ENCODE results near the gene BAHCC1. TPM values are rescaled to one million over a fixed set of nuclear protein-coding genes. Genes with fewer than 3 reads are reported as not detected.

BAHCC1 gene
- total RNA-seq, 1 experiment from 2014 or later = 9.6 TPM

- DNase-seq (ENCODE audit: low spot score) = no peak
- in situ Hi-C loops (cut with HindIII; ENCODE audit: low sequenced_read_pairs) = no loop called here
Measured at GRCh38 chr17:81429821-81430551, 34.7 kb downstream of the BAHCC1 start.

DNA sequence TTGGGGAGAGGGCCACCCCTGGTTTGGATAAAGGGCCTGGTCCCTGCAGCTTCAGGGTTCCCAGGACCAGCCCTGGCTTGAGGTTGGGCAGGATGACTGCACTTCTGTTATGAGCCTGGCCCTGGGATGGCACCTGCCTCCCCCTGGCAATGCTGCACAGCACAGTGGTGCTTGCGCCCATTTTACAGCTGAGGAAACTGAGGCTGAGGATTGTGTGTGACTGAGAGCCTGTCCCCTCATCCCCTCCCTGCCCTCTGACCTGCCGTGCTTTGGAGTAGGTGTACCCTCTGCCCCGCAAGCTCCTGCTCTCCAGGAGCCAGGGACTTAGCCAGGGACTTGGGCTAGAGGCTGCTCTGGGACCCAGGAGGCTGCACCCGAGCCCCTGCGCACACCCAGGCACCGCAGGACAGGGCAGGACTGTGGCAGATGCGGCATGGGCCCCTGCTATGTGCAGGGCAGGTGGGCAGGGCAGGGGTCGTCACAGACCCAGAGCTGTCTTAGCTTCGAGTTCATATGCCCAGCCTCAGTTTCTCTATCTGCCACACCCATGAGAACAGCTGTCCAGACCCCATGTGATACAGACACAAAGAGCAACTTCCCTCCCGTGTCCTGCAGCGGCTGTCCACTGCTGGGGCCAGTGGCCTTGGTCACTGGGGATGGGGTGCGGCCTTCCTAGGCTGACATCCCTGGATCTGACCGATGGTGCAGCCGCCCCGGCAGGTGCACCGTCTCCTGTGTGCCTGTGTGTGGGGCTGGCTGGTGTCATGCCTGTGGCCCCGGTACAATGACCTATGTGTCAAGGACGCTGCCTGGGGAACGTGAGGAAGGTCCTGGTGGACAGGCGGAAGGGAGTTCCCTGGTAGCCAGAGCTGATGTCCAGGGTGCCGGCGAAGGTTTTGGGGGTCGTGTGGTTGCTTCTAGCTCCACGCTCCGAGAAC is 36.6 kb downstream of the BAHCC1 start:
- in situ Hi-C loops (cut with HindIII; ENCODE audit: low sequenced_read_pairs) = no loop called here
- DNase-seq (ENCODE audit: low spot score) = no peak

DNA sequence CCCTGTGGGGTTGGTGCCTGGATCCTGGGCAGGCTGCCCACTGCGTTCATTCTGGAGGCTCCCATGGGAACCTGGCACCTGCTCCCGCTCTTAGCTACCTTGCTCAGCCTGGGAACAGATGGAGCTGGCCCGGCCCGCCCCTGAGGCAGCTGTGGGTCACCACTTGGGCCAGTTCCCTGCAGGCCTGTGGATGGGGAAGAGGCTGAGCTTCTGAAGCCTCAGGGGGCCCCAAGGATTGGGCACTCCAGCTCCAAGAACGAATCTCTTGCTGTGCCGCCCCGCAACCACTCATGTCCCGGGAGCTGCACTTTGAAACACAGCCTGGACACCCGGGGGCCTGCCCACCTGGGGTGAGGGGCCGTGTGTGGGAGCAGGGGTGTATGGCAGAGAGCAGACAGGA is 37.7 kb downstream of the BAHCC1 start:
- DNase-seq (ENCODE audit: low spot score) = peak; percentile 51
- in situ Hi-C loops (cut with HindIII; ENCODE audit: low sequenced_read_pairs) = no loop called here

DNA sequence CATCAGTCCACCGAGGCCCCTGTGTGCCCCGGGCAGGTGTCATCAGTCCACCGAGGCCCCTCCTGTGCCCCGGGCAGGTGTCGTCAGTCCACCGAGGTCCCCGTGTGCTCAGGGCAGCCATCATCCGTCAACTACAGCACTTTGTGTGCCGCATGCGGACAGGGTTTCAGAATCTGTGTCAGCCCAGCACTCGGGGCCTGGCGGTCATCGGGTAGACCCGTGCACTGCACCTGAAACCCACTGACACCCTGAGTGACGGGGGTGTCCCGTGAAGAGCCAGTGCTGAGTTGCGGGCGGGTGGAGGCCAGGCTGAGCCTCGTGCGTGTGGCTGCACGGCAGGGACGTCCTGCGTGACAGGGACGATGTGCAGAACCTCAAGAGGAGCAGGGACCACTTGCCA is 38.4 kb downstream of the BAHCC1 start:
- DNase-seq (ENCODE audit: low spot score) = no peak
- in situ Hi-C loops (cut with HindIII; ENCODE audit: low sequenced_read_pairs) = no loop called here

- in situ Hi-C loops (cut with HindIII; ENCODE audit: low sequenced_read_pairs) = no loop called here
- no peak for DNase-seq (ENCODE audit: low spot score)
Measured at GRCh38 chr17:81434072-81434471, 38.8 kb downstream of the BAHCC1 start.

- in situ Hi-C loops (cut with HindIII; ENCODE audit: low sequenced_read_pairs) = no loop called here
- no peak for DNase-seq (ENCODE audit: low spot score)
Measured at GRCh38 chr17:81434681-81435417, 39.6 kb downstream of the BAHCC1 start.

DNA sequence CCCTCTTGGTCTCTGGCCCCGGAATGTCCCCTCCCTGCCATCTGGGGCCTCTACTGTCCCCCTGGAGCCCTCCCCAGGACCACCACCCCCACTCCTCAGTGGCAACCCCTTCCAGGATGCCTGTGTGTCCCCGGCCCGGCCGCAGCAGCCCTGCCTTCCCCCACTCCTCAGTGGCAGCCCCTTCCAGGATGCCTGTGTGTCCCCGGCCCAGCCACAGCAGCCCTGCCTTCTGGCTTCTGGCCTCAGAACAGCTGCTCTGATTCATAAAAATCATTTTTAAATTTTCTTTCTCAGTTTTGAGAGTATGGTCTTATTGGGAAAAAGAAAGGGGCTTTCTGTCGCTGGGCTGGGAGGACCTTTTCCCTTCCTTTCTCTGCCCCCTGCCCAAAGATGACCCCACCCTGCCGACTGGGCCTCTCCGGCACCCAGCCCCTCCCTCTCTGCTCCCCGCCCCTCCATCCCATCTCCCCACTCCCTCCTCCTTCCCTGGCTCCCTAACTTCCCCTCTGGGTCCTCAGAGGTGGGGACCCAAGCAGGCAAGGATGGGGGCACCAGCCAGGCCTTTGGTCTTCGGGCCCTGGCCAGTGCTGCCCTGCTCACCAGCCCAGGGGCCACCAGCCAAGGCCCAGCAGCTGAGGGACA is 40.5 kb downstream of the BAHCC1 start:
- DNase-seq (ENCODE audit: low spot score) = no peak
- in situ Hi-C loops (cut with HindIII; ENCODE audit: low sequenced_read_pairs) = no loop called here

DNA sequence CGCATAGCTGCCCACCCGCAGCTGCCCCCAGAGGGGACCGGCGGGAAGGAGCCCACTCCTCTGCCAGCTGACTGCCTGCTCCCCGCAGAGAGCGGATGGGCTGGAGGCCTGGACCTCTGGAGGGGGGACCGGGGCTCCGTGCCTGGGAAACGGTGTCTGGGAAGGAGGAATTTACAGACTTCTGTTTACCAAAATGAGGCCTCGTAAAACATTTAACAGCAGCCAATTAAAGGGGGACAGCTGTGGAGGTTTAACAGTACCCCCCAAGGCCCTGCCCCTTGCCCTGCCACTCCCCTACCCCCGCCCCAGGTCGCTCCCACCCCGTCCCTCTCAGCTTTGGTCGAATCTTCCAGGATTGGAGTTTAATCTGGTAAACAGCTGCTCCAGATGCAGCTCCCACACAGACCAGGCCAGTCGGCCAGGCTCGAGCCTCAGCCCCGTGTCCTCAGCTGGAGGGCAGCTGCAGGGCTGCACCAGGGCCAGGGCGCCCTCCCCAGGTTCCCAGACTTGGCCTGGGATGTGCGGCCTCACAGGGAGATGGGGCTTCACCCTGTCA is 41.1 kb downstream of the BAHCC1 start:
- in situ Hi-C loops (cut with HindIII; ENCODE audit: low sequenced_read_pairs) = no loop called here
- DNase-seq (ENCODE audit: low spot score) = no peak

- in situ Hi-C loops (cut with HindIII; ENCODE audit: low sequenced_read_pairs) = no loop called here
- no peak for DNase-seq (ENCODE audit: low spot score)
Measured at GRCh38 chr17:81437191-81437651, 42.0 kb downstream of the BAHCC1 start.

DNA sequence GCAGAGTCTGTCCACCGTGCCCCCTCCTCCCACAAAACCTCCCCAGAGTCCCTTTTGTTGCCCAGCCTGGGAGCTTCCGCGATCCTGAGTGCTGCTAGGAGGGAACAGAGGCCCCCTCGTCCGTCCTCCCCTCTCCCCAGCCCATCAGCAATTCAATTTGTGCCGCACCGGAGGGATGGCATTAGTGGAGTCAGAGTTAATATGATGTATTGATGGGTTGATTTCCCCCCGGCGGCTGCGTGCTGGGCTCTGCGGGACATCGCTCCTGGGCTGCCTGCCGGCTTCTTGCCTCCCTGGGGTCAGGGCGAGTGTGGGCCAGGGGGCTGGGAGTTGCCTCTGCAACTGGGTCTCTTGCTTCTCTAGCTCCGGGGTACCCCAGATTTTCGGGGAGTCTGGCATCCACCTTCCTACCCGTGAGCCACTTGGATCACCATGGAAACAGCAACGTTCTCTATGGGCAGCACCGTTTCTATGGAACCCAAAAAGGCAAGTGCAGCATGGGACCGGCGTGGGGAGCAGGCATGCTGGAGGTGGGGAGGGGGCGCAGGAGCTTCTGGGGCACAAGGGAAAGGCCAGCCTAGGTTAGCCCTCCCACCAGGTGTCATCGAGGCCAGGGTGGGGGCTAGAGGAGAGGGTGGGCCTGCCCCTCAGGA is 42.9 kb downstream of the BAHCC1 start:
- in situ Hi-C loops (cut with HindIII; ENCODE audit: low sequenced_read_pairs) = no loop called here
- no peak for DNase-seq (ENCODE audit: low spot score)

GRCh38 chr17:81438688-81439087 is 43.4 kb downstream of the BAHCC1 start:
- no peak for DNase-seq (ENCODE audit: low spot score)
- in situ Hi-C loops (cut with HindIII; ENCODE audit: low sequenced_read_pairs) = no loop called here

GRCh38 chr17:81440051-81440471 is 44.8 kb downstream of the BAHCC1 start:
- in situ Hi-C loops (cut with HindIII; ENCODE audit: low sequenced_read_pairs) = no loop called here
- DNase-seq (ENCODE audit: low spot score) = no peak

GRCh38 chr17:81440511-81441244 is 45.4 kb downstream of the BAHCC1 start:
- in situ Hi-C loops (cut with HindIII; ENCODE audit: low sequenced_read_pairs) = no loop called here
- DNase-seq (ENCODE audit: low spot score) = no peak

DNA sequence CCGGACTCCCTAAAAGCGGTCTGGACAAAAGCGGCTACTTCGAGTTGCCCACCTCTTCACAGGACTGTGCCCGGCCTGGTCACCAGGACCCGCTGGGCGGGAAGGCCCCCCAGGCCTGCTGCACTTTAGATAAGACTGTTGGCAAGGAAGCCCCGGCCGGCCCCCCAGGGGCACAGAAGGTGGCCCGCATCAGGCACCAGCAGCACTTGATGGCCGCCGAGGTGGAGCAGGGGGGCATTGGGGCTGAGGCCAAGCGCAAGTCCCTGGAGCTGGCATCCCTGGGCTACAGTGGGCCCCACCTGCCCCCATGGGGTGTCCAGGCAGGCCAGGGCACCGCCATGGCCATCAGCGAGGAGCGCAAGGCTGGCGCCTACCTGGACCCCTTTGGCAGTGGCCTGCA is 47.5 kb downstream of the BAHCC1 start:
- in situ Hi-C loops (cut with HindIII; ENCODE audit: low sequenced_read_pairs) = no loop called here

GRCh38 chr17:81443269-81443668 is 48.0 kb downstream of the BAHCC1 start:
- in situ Hi-C loops (cut with HindIII; ENCODE audit: low sequenced_read_pairs) = no loop called here
- DNase-seq (ENCODE audit: low spot score) = no peak

More for the DNA sequence above, 47.5 kb downstream of the BAHCC1 start:
- DNase-seq (ENCODE audit: low spot score) = no peak

DNA sequence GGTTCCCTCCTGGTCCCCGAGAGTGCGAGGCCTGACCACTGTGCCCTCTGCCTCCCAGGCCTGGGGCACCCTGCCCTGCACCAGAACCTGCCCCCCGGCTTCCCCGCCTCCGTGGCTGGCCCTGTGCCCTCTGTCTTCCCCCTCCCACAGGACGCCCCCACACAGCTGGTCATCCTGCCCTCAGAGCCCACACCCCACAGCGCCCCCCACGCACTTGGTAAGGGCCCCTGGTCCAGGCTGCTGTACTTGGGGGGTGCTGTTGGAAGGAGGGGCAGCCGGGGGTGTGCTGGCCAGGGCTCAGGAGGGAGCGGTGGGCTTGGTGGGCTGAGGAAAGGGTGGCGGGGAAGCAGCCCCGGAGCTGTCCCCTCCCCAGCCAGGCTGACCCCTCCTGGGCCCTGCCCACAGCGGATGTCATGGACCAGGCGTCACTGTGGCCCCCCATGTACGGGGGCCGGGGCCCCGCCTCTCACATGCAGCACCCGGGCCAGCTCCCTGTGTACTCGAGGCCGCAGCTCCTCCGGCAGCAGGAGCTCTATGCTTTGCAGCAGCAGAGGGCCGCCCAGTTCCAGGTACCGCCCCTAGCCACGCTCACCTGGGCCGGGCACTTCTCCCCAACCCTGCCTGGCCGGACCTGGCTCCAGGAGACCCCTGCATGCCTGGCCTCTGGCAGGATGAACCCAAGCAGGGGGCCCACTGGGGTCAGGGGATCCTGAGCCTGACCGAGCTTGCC is 49.5 kb downstream of the BAHCC1 start:
- no peak for DNase-seq (ENCODE audit: low spot score)
- in situ Hi-C loops (cut with HindIII; ENCODE audit: low sequenced_read_pairs) = no loop called here
